ENCODE data around the gene RPS6KA4.

- no peak for TF ChIP-seq POLR2A (IDR thresholded peaks at IDR 0.05)
- TF ChIP-seq, protein P1, sequence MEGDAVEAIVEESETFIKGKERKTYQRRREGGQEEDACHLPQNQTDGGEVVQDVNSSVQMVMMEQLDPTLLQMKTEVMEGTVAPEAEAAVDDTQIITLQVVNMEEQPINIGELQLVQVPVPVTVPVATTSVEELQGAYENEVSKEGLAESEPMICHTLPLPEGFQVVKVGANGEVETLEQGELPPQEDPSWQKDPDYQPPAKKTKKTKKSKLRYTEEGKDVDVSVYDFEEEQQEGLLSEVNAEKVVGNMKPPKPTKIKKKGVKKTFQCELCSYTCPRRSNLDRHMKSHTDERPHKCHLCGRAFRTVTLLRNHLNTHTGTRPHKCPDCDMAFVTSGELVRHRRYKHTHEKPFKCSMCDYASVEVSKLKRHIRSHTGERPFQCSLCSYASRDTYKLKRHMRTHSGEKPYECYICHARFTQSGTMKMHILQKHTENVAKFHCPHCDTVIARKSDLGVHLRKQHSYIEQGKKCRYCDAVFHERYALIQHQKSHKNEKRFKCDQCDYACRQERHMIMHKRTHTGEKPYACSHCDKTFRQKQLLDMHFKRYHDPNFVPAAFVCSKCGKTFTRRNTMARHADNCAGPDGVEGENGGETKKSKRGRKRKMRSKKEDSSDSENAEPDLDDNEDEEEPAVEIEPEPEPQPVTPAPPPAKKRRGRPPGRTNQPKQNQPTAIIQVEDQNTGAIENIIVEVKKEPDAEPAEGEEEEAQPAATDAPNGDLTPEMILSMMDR (IDR thresholded peaks at IDR 0.05), result no peak
Observed at GRCh38 chr11:64322925-64323260, 36.1 kb upstream of the RPS6KA4 start.

All from uterus (tissue), 2 donors.